PFSK-1 (cell line): ENCODE results near the gene JAG1.

Experiments
- FOXP2 ChIP-seq: optimal IDR thresholded peaks from 2 replicates; pipeline ENCODE3; 2011; ENCODE audit warnings: borderline replicate concordance, control low read depth, inconsistent platforms; ENCODE audit not compliant: insufficient read depth; ENCODE audit errors: extremely low read length, extremely low read depth
- POLR2AphosphoS5 ChIP-seq: IDR thresholded peaks from 2 replicates; pipeline ENCODE4 v1.6.1; 2012; ENCODE audit warnings: low read depth, mild to moderate bottlenecking, control low read depth, low read length, moderate library complexity
- SIN3A ChIP-seq: IDR thresholded peaks from 2 replicates; pipeline ENCODE4 v1.6.1; 2012; ENCODE audit warnings: mild to moderate bottlenecking, low read length, moderate library complexity, borderline replicate concordance; ENCODE audit not compliant: insufficient read depth
- TAF1 ChIP-seq: IDR thresholded peaks from 2 replicates; pipeline ENCODE4 v1.6.1; 2012; ENCODE audit warnings: low read length, control low read depth, borderline replicate concordance; ENCODE audit not compliant: insufficient read depth
- TF ChIP-seq, protein P1 (sequence below), 2 experiments: IDR thresholded peaks; 2 replicates each; pipeline versions ENCODE4 v1.6.1 to v1.8.0; 2011 to 2012; ENCODE audit warnings: low read depth in 2 of 2, low read length in 2 of 2, control low read depth in 1 of 2, inconsistent platforms in 1 of 2, mild to moderate bottlenecking in 1 of 2, moderate library complexity in 1 of 2; ENCODE audit not compliant: insufficient read depth in 1 of 2

Gene JAG1

GRCh38 chr20:10709916-10710315 lies 36.1 kb upstream of the JAG1 start:
- TF ChIP-seq, protein P1, sequence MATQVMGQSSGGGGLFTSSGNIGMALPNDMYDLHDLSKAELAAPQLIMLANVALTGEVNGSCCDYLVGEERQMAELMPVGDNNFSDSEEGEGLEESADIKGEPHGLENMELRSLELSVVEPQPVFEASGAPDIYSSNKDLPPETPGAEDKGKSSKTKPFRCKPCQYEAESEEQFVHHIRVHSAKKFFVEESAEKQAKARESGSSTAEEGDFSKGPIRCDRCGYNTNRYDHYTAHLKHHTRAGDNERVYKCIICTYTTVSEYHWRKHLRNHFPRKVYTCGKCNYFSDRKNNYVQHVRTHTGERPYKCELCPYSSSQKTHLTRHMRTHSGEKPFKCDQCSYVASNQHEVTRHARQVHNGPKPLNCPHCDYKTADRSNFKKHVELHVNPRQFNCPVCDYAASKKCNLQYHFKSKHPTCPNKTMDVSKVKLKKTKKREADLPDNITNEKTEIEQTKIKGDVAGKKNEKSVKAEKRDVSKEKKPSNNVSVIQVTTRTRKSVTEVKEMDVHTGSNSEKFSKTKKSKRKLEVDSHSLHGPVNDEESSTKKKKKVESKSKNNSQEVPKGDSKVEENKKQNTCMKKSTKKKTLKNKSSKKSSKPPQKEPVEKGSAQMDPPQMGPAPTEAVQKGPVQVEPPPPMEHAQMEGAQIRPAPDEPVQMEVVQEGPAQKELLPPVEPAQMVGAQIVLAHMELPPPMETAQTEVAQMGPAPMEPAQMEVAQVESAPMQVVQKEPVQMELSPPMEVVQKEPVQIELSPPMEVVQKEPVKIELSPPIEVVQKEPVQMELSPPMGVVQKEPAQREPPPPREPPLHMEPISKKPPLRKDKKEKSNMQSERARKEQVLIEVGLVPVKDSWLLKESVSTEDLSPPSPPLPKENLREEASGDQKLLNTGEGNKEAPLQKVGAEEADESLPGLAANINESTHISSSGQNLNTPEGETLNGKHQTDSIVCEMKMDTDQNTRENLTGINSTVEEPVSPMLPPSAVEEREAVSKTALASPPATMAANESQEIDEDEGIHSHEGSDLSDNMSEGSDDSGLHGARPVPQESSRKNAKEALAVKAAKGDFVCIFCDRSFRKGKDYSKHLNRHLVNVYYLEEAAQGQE (IDR thresholded peaks at IDR 0.05; ENCODE audit: insufficient read depth in 1 of 2, low read depth in 2 of 2, low read length in 2 of 2), result no peak
- TF ChIP-seq SIN3A, result no peak
- TF ChIP-seq TAF1, result no peak
- TF ChIP-seq FOXP2, result no peak
- TF ChIP-seq POLR2AphosphoS5, result no peak

GRCh38 chr20:10708351-10709185 lies 34.8 kb upstream of the JAG1 start:
- TF ChIP-seq POLR2AphosphoS5 (no peak), TAF1 (no peak), SIN3A (no peak), FOXP2 (no peak)
- TF ChIP-seq, protein P1 (IDR thresholded peaks at IDR 0.05; ENCODE audit: insufficient read depth in 1 of 2, low read depth in 2 of 2, low read length in 2 of 2), result no peak

GRCh38 chr20:10707791-10708190 lies 34.0 kb upstream of the JAG1 start:
- TF ChIP-seq, protein P1 (IDR thresholded peaks at IDR 0.05; ENCODE audit: insufficient read depth in 1 of 2, low read depth in 2 of 2, low read length in 2 of 2), result no peak

DNA sequence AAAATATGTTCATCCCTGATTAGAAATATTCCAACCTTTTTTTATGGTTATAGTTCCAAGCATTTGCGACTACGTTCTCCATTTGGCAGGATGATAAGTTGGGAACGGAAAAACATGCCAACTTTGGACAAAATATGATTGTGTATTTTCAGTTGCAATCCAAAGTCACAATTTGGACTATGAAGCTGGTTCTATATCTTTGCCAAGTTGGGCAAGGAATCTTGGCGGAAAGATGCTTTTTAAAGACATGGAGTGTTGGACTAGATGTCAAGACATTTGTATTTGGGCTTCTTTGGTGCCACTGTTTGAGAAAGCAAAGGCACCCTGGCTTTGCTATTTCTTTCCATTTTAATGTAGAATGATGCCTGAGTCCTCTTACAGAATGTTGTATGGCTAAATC lies 33.3 kb upstream of the JAG1 start:
- TF ChIP-seq, protein P1 (IDR thresholded peaks at IDR 0.05; ENCODE audit: insufficient read depth in 1 of 2, low read depth in 2 of 2, low read length in 2 of 2), result no peak
- no peak for TF ChIP-seq TAF1
- TF ChIP-seq SIN3A, result no peak
- TF ChIP-seq POLR2AphosphoS5, result no peak
- no peak for TF ChIP-seq FOXP2

- TF ChIP-seq TAF1 (no peak), POLR2AphosphoS5 (no peak), FOXP2 (no peak), SIN3A (no peak)
- TF ChIP-seq, protein P1 (IDR thresholded peaks at IDR 0.05; ENCODE audit: insufficient read depth in 1 of 2, low read depth in 2 of 2, low read length in 2 of 2), result no peak
Observed at GRCh38 chr20:10706460-10706811, 32.6 kb upstream of the JAG1 start.
